ENCODE results near the gene ATP9B. TPM values are rescaled to one million over a fixed set of nuclear protein-coding genes. Genes with fewer than 3 reads are reported as not detected.

The ATP9B gene
- total RNA-seq, 1 donor from 2014 or later: 43.9 TPM

GRCh38 chr18:79365701-79366100, 296.5 kb downstream of the ATP9B start:
- H3K27me3 ChIP-seq: no peaks in the 10 kb centered on the region
- intact Hi-C loops (cut with DNase I): no loop called here
- H3K36me3 ChIP-seq: peaks cover 18% of the 10 kb centered on the region
- H3K4me3 ChIP-seq: no peak overlapping the region
- H3K9me3 ChIP-seq: no peaks in the 10 kb centered on the region
- H3K27ac ChIP-seq: no peak overlapping the region
- no peak for TF ChIP-seq CTCF (IDR thresholded peaks at IDR 0.05)
- DNase-seq (no peak), ATAC-seq (no peak)
- no peaks in the 10 kb centered on the region for H3K4me1 ChIP-seq

- Histone ChIP-seq H3K4me1 (no peaks in the 10 kb centered on the region), H3K27ac (no peak overlapping the region), H3K36me3 (peaks cover 11% of the 10 kb centered on the region), H3K9me3 (no peaks in the 10 kb centered on the region), H3K27me3 (no peaks in the 10 kb centered on the region), H3K4me3 (no peak overlapping the region)
- no peak for TF ChIP-seq CTCF (IDR thresholded peaks at IDR 0.05)
- no peak for ATAC-seq
- DNase-seq: no peak
- intact Hi-C loops (cut with DNase I): no loop called here
Measured at GRCh38 chr18:79366177-79367094, 297.2 kb downstream of the ATP9B start.

DNA sequence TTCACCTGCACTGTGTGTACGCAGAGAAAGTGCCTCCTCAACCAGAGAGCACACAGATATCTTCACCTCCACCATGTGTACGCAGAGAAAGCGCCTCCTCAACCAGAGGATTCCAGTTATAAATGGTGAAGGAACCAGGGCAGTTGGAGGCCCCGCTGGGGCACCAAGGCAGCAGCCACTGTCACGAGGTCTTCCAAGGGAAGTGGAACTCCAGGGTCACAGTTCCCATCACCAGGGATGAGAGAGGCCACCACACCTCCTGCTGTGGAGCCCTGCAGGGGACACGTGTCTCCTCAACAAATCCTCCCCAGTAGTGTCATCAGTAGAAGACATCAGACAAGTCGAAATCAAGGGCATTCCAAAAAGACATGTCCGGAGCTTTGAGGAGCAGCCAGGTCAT, 298.3 kb downstream of the ATP9B start:
- peaks cover 3% of the 10 kb centered on the region for H3K36me3 ChIP-seq
- intact Hi-C loops (cut with DNase I): no loop called here
- no peak for TF ChIP-seq CTCF (IDR thresholded peaks at IDR 0.05)
- DNase-seq (no peak), ATAC-seq (no peak)
- no peak overlapping the region for H3K27ac ChIP-seq
- H3K4me1 ChIP-seq: no peaks in the 10 kb centered on the region
- no peaks in the 10 kb centered on the region for H3K9me3 ChIP-seq
- H3K4me3 ChIP-seq: no peak overlapping the region
- H3K27me3 ChIP-seq: no peaks in the 10 kb centered on the region

DNA sequence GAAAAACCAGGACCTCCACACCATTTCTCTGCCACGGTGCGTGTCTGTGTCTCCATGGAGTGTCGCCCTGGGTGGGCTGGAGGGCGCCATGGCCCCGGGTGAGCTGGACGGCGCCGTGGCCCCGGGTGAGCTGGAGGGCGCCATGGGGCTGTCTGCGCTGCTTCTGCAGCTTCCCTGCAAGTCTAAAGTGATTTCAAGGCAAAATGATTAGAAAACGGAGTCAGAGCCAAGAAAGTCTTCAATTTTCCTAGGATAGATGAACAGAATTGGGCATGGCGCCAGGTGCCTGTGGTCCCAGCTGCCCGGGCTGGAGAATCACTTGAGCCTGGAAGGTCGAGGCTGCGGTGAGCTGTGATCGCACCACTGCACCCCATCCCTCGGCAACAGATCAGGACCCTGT, 298.8 kb downstream of the ATP9B start:
- Histone ChIP-seq H3K9me3 (no peaks in the 10 kb centered on the region), H3K27ac (no peak overlapping the region), H3K36me3 (peaks cover 3% of the 10 kb centered on the region), H3K27me3 (no peaks in the 10 kb centered on the region), H3K4me1 (no peaks in the 10 kb centered on the region), H3K4me3 (no peak overlapping the region)
- no peak for TF ChIP-seq CTCF (IDR thresholded peaks at IDR 0.05)
- DNase-seq (no peak), ATAC-seq (no peak)
- intact Hi-C loops (cut with DNase I): no loop called here

DNA sequence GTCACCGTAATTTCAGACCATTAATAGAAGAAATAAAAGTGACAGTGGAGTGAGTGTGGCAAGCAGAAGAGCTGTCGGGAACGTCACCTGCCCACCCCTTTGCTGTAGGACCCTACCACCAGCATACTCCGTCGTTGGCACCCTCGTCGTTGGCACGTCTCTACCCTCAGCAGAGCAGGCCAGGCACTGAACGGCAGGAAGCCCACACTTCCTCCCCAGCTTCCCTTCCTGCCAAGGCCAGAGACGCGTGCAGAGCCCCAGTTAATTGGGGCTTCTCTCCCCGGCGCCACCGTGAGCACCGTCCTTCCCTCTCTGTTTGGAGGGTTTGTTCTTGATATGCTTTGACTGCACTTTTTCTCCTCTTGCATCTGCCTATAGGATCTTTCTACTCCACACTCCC, 299.5 kb downstream of the ATP9B start:
- intact Hi-C loops (cut with DNase I): no loop called here
- Histone ChIP-seq H3K4me3 (no peak overlapping the region), H3K4me1 (no peaks in the 10 kb centered on the region), H3K27me3 (no peaks in the 10 kb centered on the region), H3K27ac (no peak overlapping the region), H3K36me3 (peaks cover under 1% of the 10 kb centered on the region), H3K9me3 (no peaks in the 10 kb centered on the region)
- DNase-seq (no peak), ATAC-seq (peak; percentile 32)
- TF ChIP-seq CTCF (IDR thresholded peaks at IDR 0.05): no peak

Data from upper lobe of right lung (tissue), 1 donor.